Coronary artery (tissue), 2 donors: ENCODE data around the gene CRAT.

ENCODE experiments used
- DNase-seq: peaks from one replicate; pipeline ENCODE4 v3.0.0-alpha.2; 2017; ENCODE audit warnings: low spot score
- H3K27ac ChIP-seq, 2 donors: fragments of 200-600 bp; sonication (generic); one replicate each; pipeline ENCODE4 v1.5.1; 2016 to 2019
- H3K4me3 ChIP-seq: fragments of 200-600 bp; sonication (generic); 2 replicates; pipeline ENCODE4 v1.5.1; 2016; ENCODE audit warnings: mild to moderate bottlenecking, moderate library complexity
- CTCF ChIP-seq: fragments of 200-600 bp; sonication (generic); IDR thresholded peaks from one replicate; pipeline ENCODE4 v1.5.1; 2019; ENCODE audit warnings: antibody characterized with exemption

CRAT gene

DNA sequence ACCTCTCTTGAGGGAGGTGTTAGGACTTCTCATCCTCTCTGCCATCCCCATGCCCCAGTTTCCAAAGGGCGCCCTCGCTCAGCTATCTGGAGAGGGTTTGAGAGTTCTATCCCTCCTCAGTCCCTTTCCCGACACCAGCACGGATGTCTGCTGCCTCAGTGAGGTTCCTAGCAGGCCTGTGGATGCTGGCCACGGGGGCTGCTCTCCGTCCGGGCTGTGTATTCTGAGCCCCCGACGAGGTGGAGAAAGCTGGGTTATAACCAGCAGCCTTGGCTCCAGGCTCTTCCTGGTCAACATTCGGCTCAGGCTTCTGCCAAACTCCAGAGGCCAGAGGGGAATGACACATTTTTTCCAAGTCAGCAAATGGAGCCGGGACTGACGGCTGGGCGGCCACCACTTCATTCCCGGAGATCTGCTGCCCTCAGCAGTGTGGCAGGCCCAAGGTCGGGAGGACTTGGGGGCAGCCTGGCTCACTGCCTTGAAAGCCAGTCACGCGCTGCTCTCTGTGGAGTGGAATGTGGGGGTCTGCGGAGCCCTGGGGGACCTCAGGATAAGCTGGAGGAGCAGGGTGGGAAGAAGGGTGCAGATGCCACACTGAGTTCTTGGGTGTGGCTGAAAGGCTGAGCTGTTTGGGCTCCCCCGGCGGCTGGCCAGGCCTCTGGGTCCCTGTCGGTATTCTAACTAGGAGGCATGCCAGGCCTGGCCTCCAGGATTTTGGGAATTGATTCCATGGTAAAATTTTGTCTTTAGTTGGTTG is 28.1 kb upstream of the CRAT start:
- DNase-seq = peak; percentile 92
- TF ChIP-seq CTCF = no peak
- Histone ChIP-seq H3K27ac (peak overlapping the region; percentile 91 to 99), H3K4me3 (peak overlapping the region; percentile 72)

DNA sequence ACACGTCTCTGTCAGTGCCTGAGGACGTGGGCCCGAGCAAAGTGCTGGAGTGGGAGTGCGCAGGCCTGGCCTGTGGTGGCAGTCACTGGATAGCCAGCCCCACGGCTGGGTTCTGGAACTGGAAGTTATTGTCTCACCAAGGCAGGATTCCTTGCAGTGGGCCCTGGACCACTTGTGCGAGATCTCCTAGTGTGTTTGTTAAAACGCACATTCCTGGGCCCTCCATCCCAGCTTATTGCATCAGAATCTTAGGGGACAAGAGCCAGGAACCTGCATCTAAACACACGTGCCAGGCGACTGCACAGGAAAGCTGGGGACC is 27.5 kb upstream of the CRAT start:
- no peak for TF ChIP-seq CTCF
- H3K27ac ChIP-seq = peak overlapping the region; percentile 91 to 99
- H3K4me3 ChIP-seq = peak overlapping the region; percentile 72
- DNase-seq = no peak

DNA sequence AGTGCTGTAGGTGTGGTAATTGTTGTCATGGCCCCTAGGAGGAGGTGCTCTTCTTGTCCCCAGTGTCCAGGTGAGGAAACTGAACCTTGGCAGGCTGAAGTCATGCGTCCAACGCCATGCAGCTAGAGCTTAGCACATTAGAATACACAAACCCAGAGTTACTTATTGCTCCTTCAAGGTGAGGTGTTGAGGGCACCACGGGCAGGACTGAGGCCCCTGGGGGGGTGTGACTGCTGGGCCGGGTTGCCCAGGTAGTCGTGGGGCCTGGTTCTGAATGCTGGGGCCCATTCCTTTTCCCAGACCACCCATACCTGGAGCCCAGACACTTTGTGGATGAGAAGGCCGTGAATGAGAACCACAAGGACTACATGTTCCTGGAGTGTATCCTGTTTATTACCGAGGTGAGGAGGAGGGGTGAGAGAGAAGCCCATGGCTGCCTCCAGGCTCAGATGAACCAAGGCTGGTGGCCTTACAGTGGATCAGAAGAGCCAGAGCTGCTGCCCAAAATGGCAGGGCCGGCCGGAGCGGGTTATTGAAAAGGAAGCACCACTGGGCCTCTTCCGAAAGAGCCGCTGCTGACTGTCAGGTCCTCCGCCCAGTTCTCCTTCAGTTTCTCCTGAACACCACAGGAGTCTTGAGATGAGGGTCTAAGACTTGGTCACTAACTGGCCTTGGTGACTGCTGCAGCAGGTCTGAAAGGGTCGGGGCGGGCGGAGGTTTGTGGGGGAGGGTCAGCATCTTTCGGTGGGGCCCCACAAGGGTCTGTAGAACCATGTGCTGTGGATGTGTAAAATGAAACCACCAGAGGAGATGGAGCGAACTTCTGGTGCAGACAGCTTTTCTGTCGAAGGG is 26.9 kb upstream of the CRAT start:
- Histone ChIP-seq H3K27ac (peak overlapping the region; percentile 91 to 99), H3K4me3 (no peak overlapping the region)
- TF ChIP-seq CTCF = no peak
- DNase-seq = peak; percentile 78

DNA sequence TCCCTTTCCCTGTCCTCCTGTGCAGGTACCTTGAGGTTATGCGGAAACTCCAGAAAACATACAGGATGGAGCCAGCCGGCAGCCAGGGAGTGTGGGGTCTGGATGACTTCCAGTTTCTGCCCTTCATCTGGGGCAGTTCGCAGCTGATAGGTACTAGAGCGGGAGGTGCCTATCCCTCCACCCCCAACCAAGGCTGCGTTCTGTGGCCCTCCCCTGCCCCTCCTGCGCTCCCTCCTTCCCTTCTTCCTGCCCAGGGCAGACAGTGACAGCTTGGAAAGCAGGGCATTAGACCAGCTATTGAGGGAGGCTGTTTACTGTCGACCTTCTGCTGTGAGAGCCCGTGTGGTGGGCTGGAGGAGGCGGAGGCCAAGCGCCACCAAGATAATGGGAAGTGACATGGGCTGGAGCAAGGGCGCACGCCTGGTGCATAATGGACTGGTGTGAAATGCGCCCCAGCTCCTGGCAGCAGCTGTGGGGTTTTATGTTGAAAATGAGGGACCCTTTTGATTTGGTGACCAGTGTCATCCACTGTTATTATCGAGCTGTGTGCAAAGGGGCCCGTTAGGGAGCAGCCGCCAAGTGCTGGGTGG is 25.9 kb upstream of the CRAT start:
- H3K27ac ChIP-seq = peak overlapping the region; percentile 91 to 99
- no peak overlapping the region for H3K4me3 ChIP-seq
- no peak for TF ChIP-seq CTCF
- DNase-seq = peak; percentile 72

DNA sequence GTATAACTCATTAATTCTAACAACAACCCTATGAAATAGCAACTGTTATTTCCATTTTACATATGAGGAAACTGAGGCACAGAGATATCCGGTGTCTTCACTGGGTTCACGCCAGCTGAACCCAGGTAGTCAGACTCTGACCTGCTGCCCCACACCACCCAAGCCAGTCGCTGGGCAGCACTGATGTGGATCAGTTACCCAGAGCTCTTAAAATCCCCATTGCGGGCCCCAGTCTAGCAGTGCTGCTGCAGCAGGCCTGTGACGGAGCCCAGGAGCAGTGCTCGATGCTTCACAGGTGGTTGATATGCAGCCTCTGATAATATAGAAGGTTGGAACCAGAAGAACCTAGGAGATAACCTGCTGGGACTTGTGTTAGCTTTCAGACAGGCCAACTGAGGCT is 24.9 kb upstream of the CRAT start:
- DNase-seq = no peak
- Histone ChIP-seq H3K4me3 (no peak overlapping the region), H3K27ac (no peak overlapping the region)
- no peak for TF ChIP-seq CTCF

- TF ChIP-seq CTCF = no peak
- no peak overlapping the region for H3K27ac ChIP-seq
- no peak for DNase-seq
- H3K4me3 ChIP-seq = no peak overlapping the region
Observed at GRCh38 chr9:129133082-129133481, 22.5 kb upstream of the CRAT start.
